ENCODE measurements around the gene EXTL2.
"Not testable (repeated sequence)": the region's sequence is repeated elsewhere in the genome, so short reads cannot be mapped to it uniquely, and the experiment has no call there.

EXTL2 gene

DNA sequence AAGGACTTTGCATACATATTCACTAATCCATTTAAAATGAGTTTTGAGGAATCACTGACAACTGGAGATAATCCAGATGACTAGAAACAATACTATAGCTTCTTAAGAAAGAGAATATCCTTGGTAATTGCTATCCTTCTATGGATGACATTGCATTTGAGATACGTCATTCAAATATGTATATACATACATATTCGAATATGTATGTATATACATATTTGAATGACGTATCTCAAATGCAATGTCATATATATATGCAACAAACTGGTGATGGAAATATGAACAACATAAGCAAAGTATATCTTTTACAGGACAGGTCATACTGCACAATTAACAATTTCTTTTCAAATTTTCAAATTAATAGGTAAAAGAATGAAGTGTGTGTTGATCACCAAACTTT lies 41.7 kb downstream of the EXTL2 start:
- no peak for DNase-seq

DNA sequence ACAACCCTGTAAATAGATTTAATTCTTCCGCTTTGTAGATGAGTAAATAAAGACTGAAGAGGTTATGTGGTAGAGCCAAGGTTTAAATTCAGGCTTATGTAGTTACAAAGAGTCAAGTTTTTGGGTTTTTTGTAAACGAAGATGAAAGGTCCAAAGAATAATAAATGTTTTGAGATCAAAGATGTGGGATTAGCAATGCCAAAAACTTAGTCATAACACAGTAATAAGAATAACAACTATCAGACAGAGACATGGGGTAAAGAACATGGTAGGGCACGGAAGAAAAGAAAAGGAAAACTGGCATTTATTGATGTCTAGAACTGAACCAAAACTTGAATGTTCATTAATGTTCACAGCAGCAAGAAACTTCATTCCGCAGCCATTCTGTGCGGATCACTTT lies 42.9 kb downstream of the EXTL2 start:
- no peak for DNase-seq

DNA sequence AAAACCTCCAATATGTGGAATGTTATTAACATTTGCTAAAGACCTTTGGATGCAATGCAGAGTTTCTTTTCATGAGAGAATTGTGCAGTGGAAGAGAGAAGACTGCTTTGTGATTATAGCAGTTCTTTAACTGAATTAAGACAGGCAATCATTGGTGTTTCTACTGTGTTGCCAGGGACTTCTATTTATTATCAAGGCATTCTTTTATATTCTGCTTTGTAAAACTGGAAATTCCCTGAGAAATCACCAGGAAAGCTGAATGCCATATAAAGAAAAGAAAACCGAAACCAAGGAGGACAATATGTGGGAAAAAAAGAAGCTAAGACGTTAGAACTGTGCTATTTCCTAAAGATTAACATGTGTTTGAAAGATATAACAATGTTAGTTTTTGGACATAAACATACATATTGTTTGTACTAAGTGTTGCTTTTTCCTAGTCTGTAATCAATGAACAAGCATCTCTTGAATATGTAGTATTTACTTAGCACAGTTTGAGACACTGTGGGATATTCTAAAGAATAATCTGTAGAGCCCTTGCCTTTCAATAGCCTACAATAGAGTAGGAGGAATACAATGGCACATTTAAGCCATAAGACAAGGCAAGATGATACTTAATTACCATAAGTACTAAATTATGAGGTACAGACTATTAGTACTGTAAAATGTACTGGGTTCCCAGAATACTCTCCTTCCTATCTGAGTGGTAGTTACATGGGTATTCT lies 47.1 kb downstream of the EXTL2 start:
- no peak for DNase-seq

DNA sequence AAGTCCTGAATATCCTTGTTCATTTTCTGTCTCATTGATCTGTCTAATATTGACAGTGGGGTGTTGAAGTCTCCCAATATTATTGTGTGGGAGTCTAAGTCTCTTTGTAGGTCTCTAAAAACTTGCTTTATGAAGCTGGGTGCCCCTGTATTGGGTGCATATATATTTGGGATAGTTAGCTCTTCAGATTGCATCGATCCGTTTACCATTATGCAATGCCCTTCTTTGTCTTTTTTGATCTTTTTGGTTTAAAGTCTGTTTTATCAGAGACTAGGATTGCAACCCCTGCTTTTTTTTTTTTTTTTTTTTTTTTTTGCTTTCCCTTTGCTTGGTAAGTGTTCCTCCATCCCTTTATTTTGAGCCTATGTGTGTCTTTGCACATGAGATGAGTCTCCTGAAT lies 51.5 kb downstream of the EXTL2 start:
- not testable (repeated sequence) for DNase-seq

DNA sequence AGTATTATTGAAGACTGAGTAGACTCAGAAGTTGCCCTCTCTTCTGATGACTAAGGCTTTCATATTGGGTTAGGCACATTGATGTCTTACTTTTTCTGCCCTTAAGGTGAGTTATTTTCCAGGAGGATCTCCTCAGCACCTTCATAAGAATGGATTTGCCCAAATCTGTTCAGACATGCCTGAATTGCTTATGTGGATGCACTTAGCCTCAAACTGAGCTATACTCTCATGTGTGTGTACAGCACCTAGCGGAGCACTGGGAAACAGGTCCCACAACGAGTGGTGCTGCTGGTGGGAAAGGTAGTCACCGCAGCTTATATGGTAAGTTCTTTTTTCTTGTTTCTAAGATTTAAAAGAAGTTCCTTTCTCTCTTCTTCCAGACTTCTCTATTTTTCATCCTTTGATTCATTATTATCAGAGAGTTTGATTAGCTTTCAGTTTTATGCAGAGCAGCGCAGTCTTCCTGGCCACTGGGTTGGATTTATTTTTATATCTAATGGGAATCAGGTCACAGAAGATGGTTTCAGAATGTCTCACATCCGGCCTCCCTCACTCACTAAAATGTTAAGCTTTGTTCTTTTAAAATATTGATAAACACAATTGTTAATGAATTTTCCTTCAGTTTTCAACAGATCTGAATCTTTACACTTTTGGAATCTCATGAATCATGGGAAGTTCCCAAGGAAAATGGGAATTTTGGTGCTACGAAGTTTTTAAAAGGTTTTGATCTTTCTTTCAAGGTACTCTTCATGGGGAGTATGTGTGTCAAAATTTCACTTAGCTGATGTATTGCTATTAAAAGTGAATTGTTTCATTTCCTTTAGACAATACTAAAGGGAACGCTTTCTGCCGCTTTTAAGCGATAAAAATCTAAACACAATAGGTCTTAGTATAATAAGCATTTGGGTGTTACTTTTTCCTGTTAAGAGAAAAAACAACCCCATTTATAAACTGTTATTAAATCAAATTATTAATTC lies 58.5 kb downstream of the EXTL2 start:
- no peak for DNase-seq

DNA sequence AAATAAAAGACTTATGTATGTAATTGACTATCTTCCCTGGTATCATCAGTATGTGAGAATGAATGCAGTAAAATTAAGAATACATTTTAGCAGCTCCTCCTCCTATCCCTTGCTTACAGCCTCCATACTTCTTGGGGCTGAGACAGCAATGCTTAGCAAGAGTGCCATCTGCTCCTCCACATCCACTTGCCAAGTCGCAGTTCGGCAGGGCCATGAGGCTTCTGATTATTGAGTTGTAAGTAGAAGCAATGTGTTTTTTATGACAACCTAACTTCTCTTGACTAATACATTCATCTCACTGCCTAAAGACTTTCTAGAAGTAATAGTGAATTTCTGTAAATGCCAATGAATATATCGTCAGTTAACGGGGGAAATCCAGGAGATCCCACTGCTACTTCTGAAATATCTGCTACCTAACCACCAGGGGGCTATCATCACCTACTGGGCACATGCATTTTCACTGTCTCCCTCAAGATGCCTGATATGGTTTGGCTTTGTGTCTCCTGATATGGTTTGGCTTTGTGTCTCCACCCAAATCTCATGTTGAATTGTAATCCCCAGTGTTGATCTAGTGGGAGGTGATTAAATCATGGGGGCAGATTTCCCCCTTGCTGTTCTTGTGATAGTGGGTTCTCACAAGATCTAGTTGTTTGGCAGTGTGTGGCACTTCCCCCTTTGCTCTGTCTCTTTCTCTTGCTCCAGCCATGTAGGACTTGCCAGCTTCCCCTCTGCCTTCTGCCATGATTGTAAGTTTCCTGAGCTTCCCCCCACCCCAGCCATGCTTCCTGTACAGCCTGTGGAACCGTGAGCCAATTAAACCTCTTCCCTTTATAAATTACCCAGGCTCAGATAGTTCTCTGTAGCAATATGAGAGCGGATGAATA lies 59.6 kb downstream of the EXTL2 start:
- DNase-seq: no peak

DNA sequence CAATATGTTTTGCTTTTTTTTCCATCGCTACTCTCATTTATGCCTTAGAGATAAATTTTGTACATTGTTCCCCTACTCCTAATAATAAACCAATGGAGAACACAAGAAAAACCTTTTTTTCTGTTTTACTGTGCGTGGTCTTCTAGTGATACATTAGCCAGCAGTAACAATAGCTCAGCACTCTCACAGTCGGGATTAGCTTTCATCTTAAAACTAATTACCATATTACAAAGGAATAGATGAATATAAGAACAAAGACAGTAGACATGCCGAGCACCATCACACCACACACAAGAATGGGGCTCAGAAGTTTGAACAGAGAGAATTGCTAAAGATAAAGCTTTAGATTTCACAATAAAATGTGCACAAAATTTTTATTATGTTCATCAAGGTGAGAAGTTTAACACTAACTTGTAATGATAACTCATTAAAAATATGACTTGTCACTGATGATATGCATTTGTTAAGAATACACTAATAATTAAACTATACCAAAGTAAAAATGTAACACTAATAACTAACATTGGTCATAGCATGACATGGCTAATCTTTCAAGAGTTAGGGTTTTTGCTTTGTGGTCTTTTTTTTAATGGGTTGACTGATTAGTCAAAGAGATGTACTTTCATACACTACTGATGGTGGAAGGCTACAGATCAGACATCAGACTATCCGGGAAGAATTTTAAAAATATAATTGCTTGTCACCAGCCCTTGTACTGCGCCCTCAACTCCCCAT lies 61.8 kb downstream of the EXTL2 start:
- DNase-seq: no peak

DNA sequence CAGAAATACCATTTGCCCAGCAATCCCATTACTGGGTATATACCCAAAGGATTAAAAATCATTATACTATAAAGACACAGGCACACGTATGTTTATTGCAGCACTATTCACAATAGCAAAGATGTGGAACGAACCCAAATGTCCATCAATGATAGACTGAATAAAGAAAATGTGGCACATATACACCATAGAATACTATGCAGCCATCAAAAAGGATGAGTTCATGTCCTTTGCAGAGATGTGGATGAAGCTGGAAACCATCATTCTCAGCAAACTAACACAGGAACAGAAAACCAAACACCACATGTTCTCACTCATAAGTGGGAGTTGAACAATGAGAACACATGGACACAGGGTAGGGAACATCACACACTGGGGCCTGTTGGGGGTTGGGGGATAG lies 69.0 kb downstream of the EXTL2 start:
- DNase-seq: not testable (repeated sequence)

Measured in right hindlimb (tissue), 1 donor.